ENCODE measurements around the gene LSM7. TPM values are rescaled to one million over a fixed set of nuclear protein-coding genes. Genes with fewer than 3 reads are reported as not detected.

Gene LSM7
- total RNA-seq, 6 experiments from 2014 or later, result 22.4 to 64.2 (median 28.2) TPM

- Histone ChIP-seq H3K4me3 (no peak overlapping the region), H3K27me3 (no peaks in the 10 kb centered on the region), H3K36me3 (no peaks in the 10 kb centered on the region), H3K27ac (no peak overlapping the region), H3K9me3 (no peaks in the 10 kb centered on the region), H3K4me1 (peaks cover 0 to 22% (median 4%) of the 10 kb centered on the region in 4 donors)
- 66% methylated on average over 8 of the region's 27 CpGs for WGBS (ENCODE audit: insufficient coverage, low coverage, low lambda C conversion rate, missing lambda C conversion rate)
- ATAC-seq (no peak), DNase-seq (no peak)
- intact Hi-C loops (cut with DNase I), result loop anchor here in 1 of 2 donors (10.0 kb wide), 1 partner anchor 52 kb away; no protein-coding TSS in a partner anchor
- TF ChIP-seq POLR2A (IDR thresholded peaks at IDR 0.05) (no peak), CTCF (IDR thresholded peaks at IDR 0.05) (no peak)
Measured at GRCh38 chr19:2333027-2333806, 4.8 kb upstream of the LSM7 start.

DNA sequence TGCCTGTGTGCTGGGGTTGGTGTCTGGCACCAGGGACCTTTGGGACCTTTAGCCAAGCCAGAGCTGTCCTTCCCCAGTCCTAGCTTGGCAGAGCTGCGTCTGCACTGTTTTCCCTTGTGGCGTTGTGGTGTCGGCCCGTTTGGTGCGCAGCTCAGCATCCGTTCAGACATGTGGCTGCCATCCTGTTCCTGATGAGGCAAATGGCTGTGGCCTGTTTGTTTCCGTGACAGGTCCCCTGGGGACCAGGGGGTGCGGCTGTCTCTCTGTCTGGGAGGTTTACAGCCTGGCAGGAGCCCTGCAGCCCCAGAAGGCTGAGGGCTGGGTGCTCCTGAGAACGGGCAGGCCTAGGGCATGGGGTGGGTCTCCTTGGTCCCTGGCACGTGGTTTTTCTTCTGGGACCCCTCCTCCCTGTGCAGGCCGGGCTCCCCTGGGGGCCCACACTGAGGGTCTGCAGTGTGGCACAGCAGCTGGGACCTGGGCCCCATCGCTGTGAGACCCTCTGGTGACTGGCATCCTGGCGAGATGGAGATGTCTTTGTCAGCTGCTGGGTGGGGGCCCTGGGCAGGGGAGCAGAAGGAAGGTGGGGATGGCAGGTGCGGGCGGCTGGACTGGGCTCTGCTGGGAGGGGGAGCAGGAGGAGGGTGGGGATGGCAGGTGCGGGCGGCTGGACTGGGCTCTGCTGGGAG, 4.1 kb upstream of the LSM7 start:
- H3K4me1 ChIP-seq, result peaks cover 0 to 26% (median 5%) of the 10 kb centered on the region in 4 donors
- H3K4me3 ChIP-seq, result no peak overlapping the region
- H3K36me3 ChIP-seq, result no peaks in the 10 kb centered on the region
- intact Hi-C loops (cut with DNase I), result loop anchor here in 1 of 2 donors (10.0 kb wide), 1 partner anchor 52 kb away; no protein-coding TSS in a partner anchor
- TF ChIP-seq CTCF (IDR thresholded peaks at IDR 0.05) (no peak), POLR2A (IDR thresholded peaks at IDR 0.05) (no peak)
- 67% methylated on average over 13 of the region's 17 CpGs for WGBS (ENCODE audit: insufficient coverage, low coverage, low lambda C conversion rate, missing lambda C conversion rate)
- no peaks in the 10 kb centered on the region for H3K9me3 ChIP-seq
- H3K27ac ChIP-seq, result no peak overlapping the region
- ATAC-seq (no peak), DNase-seq (no peak)
- no peaks in the 10 kb centered on the region for H3K27me3 ChIP-seq

DNA sequence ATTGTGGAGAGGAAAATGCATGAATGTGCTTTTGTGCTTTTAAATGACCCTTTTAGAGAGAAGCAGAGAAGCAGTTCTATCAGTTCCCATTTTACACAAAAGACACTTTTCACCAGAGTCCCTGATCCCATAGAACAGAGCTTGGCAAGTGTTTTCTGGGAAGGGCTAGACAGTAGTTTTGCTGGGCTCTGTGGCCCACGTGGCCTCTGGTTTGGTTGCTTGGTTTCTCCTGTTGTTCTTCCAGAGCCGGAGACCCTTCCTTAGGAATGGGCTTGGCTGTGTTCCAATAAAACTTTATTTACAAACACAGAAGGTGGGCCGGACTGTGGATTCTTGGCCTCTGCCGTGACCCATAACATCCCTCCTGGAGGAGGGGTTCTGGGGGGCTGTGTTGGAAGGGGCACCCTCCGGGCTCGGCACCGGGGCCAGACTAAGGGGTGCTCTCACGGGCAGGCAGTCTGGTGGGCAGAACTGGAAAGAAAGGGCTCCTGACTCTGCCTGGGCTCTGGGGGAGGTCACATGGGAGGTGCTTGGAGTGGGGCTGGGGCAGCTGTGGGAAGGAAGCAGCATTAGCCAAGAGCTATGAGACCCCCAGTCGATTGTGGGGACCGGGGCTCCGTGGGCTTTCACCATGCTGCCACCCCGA, 3.3 kb upstream of the LSM7 start:
- Histone ChIP-seq H3K36me3 (no peaks in the 10 kb centered on the region), H3K9me3 (no peaks in the 10 kb centered on the region), H3K27me3 (no peaks in the 10 kb centered on the region), H3K4me1 (peaks cover 0 to 31% (median 9%) of the 10 kb centered on the region in 4 donors), H3K4me3 (no peak overlapping the region), H3K27ac (no peak overlapping the region)
- ATAC-seq, result no peak
- intact Hi-C loops (cut with DNase I), result loop anchor here in 1 of 2 donors (10.0 kb wide), 1 partner anchor 53 kb away; no protein-coding TSS in a partner anchor
- DNase-seq, result no peak
- WGBS (ENCODE audit: insufficient coverage, low coverage, low lambda C conversion rate, missing lambda C conversion rate), result 100% methylated on average over 1 of the region's 12 CpGs
- no peak for TF ChIP-seq CTCF (IDR thresholded peaks at IDR 0.05)
- TF ChIP-seq POLR2A (IDR thresholded peaks at IDR 0.05), result no peak

- Histone ChIP-seq H3K4me3 (no peak overlapping the region), H3K4me1 (peaks cover 0 to 31% (median 9%) of the 10 kb centered on the region in 4 donors), H3K27ac (peak overlapping the region in 1 of 3 donors; percentile 21), H3K27me3 (no peaks in the 10 kb centered on the region), H3K36me3 (no peaks in the 10 kb centered on the region), H3K9me3 (no peaks in the 10 kb centered on the region)
- WGBS (ENCODE audit: insufficient coverage, low coverage, low lambda C conversion rate, missing lambda C conversion rate), result 49% methylated on average over 5 of the region's 20 CpGs
- ATAC-seq, result peak; percentile 57 to 78 (median 66)
- peak in 2 of 3 donors; percentile 66 to 69 for DNase-seq
- intact Hi-C loops (cut with DNase I), result loop anchor here in 1 of 2 donors (10.0 kb wide), 1 partner anchor 54 kb away; no protein-coding TSS in a partner anchor
- no peak for TF ChIP-seq CTCF (IDR thresholded peaks at IDR 0.05)
- TF ChIP-seq POLR2A (IDR thresholded peaks at IDR 0.05), result peak; percentile 18
Measured at GRCh38 chr19:2330632-2331284, 2.4 kb upstream of the LSM7 start.
